Dendritic cell treated with granulocyte-macrophage colony-stimulating factor and Interleukin-4, amounts not matched to agents 40 ng/mL and 50 ng/mL, for 4 days (primary cell): Measurements from ENCODE around the gene RIC1.
A peak's percentile ranks its signal among the peaks of the same experiment; 100 is the strongest.
"Not testable (repeated sequence)": the region's sequence is repeated elsewhere in the genome, so short reads cannot be mapped to it uniquely, and the experiment has no call there.

ENCODE experiments used
- H3K27ac Mint-ChIP-seq: one replicate; pipeline ENCODE4 v1.8.0; 2022; ENCODE audit warnings: mild to moderate bottlenecking, mixed read lengths
- H3K27me3 Mint-ChIP-seq: one replicate; pipeline ENCODE4 v1.8.0; 2022; ENCODE audit warnings: mild to moderate bottlenecking, mixed read lengths
- H3K36me3 Mint-ChIP-seq: one replicate; pipeline ENCODE4 v1.8.0; 2022; ENCODE audit warnings: low read depth, mixed read lengths
- H3K4me1 Mint-ChIP-seq: one replicate; pipeline ENCODE4 v1.8.0; 2022; ENCODE audit warnings: low read depth, mixed read lengths
- H3K4me3 Mint-ChIP-seq: one replicate; pipeline ENCODE4 v1.8.0; 2022; ENCODE audit warnings: mild to moderate bottlenecking, moderate library complexity, mixed read lengths
- H3K9me3 Mint-ChIP-seq: one replicate; pipeline ENCODE4 v1.8.0; 2022; ENCODE audit warnings: mixed read lengths
- intact Hi-C: fragments of 100-400 bp; cut with micrococcal nuclease; formaldehyde crosslinking; loops from one replicate; pipeline ENCODE4 v1.15.0; 2022

Gene RIC1

GRCh38 chr9:5611321-5612184 is 17.4 kb upstream of the RIC1 start:
- peak overlapping the region; percentile 69 for H3K27ac Mint-ChIP-seq
- peaks cover 16% of the 10 kb centered on the region for H3K36me3 Mint-ChIP-seq
- intact Hi-C loops = no loop called here
- H3K9me3 Mint-ChIP-seq = no peaks in the 10 kb centered on the region
- H3K27me3 Mint-ChIP-seq = no peaks in the 10 kb centered on the region
- H3K4me3 Mint-ChIP-seq = no peak overlapping the region
- H3K4me1 Mint-ChIP-seq = peaks cover 30% of the 10 kb centered on the region

DNA sequence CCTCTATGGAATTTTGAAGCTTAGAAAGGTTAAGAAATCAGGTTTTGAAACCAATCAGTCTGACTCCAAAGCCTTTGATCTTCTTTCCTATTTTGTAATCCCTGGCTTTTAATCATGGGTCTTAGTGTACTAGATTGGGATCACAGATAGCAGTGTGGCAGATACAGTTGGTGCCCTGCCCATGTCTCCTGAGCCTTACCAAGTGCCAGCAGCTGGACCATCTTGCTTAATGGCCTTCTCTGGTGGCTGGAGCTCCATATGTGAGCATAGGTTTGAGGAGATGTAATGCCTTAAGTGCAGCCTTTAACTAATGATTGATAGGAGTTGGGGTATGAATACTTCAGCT is 16.7 kb upstream of the RIC1 start:
- H3K27me3 Mint-ChIP-seq = no peaks in the 10 kb centered on the region
- H3K36me3 Mint-ChIP-seq = peaks cover 13% of the 10 kb centered on the region
- intact Hi-C loops = no loop called here
- H3K27ac Mint-ChIP-seq = peak overlapping the region; percentile 69
- H3K9me3 Mint-ChIP-seq = no peaks in the 10 kb centered on the region
- no peak overlapping the region for H3K4me3 Mint-ChIP-seq
- peaks cover 32% of the 10 kb centered on the region for H3K4me1 Mint-ChIP-seq

DNA sequence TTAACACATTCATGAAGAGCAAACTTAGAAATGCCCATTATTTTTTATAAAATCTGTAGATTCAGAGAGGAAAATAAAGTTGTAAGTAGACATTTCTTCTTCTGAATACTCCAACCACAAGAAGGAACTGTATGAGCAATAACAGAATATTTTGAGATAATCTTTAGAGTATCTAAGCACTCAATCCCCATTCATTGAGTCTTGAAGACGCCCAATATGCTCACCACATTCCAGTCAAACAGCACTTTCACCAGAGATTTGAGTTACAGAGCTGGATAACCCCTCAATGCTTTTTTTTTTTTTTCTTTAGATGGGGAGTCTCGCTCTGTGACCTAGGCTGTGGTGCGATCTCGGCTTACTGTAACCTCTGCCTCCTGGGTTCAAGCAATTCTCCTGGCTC is 14.7 kb upstream of the RIC1 start:
- Mint-ChIP-seq H3K4me1 (peaks cover 37% of the 10 kb centered on the region), H3K9me3 (no peaks in the 10 kb centered on the region), H3K27me3 (no peaks in the 10 kb centered on the region), H3K4me3 (no peak overlapping the region), H3K27ac (no peak overlapping the region), H3K36me3 (peaks cover 13% of the 10 kb centered on the region)
- intact Hi-C loops = no loop called here

DNA sequence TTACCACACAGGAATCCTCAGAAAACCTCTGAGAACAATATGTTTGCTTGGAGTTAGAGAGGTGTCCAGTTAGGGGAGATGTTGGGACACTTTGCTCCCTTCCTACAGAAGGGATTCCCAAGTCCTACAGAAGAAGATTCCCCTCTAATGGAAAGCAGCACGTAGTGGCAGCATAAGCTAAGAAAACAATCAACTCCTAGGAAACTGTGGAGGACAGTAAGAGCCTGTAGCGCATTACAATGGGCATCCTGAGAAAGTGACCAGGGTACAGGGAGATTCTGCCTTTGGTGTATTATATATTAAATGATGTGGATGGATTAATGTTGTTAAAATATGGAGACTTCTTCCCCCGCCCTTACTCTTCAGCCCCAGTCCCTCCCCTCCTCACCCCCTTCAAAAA is 13.9 kb upstream of the RIC1 start:
- H3K27ac Mint-ChIP-seq = no peak overlapping the region
- peaks cover 15% of the 10 kb centered on the region for H3K36me3 Mint-ChIP-seq
- H3K4me1 Mint-ChIP-seq = peaks cover 37% of the 10 kb centered on the region
- H3K4me3 Mint-ChIP-seq = no peak overlapping the region
- no peaks in the 10 kb centered on the region for H3K9me3 Mint-ChIP-seq
- no peaks in the 10 kb centered on the region for H3K27me3 Mint-ChIP-seq
- intact Hi-C loops = no loop called here

GRCh38 chr9:5617749-5618148 is 11.2 kb upstream of the RIC1 start:
- Mint-ChIP-seq H3K27ac (peak overlapping the region; percentile 71), H3K4me1 (peaks cover 30% of the 10 kb centered on the region), H3K27me3 (no peaks in the 10 kb centered on the region), H3K4me3 (peak overlapping the region; percentile 17), H3K36me3 (peaks cover 27% of the 10 kb centered on the region), H3K9me3 (no peaks in the 10 kb centered on the region)
- intact Hi-C loops = no loop called here

DNA sequence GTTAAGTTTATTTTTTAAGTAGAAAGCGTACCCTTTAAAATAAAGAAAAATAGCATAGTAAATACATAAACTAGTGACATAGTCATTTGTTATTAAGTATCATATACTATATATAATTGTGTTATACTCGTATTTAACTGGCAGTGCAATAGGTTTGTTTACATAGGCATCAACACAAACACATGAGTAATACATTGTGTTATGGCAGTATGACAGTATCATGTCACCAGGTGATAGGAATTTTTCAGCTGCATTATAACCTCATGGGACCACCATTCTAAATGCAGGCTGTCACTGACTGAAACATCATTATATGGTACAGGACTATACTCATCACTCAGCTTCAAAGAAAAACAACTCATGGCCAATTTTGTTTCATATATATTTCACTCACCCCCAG is 8.4 kb upstream of the RIC1 start:
- intact Hi-C loops = no loop called here
- Mint-ChIP-seq H3K27me3 (no peaks in the 10 kb centered on the region), H3K27ac (no peak overlapping the region), H3K9me3 (no peaks in the 10 kb centered on the region), H3K4me1 (peaks cover 25% of the 10 kb centered on the region), H3K4me3 (no peak overlapping the region), H3K36me3 (peaks cover 27% of the 10 kb centered on the region)

DNA sequence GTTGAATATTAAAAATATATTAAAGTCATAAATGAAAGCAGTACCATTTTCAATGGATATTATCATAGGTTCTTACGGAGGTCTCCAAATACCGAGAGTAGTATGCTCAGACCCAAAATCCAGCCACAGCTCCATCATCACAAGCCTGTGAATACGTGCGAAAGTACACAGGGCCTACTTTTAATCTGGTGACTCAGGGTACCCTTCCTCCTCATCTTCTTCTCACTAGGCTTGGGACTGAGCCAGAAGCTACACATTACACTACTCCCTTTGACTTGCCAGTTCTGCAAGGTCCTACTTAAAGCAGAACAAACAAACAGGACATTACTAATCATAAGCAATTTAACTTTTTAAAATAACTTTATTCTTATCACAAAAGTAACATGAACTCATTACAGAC is 7.6 kb upstream of the RIC1 start:
- intact Hi-C loops = no loop called here
- Mint-ChIP-seq H3K27ac (no peak overlapping the region), H3K9me3 (no peaks in the 10 kb centered on the region), H3K27me3 (no peaks in the 10 kb centered on the region), H3K4me3 (no peak overlapping the region), H3K4me1 (peaks cover 30% of the 10 kb centered on the region), H3K36me3 (peaks cover 22% of the 10 kb centered on the region)

DNA sequence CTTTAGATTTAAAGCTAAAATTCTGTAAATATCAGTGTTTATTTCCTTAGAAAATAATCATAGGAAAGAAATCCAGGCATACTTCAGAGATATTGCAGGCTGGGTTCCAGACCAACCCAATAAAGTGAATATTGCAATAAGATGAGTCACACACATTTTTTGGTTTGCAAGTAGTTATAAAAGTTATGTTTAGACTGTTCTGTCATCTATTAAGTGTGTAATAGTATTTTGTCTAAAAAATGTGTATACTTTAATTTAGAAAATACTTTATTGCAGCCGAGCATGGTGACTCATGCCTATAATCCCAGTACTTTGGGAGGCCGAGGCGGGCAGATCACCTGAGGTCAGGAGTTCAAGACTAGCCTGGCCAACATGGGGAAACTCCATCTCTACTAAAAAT is 6.9 kb upstream of the RIC1 start:
- H3K36me3 Mint-ChIP-seq = peaks cover 21% of the 10 kb centered on the region
- no peaks in the 10 kb centered on the region for H3K27me3 Mint-ChIP-seq
- no peak overlapping the region for H3K4me3 Mint-ChIP-seq
- intact Hi-C loops = no loop called here
- no peaks in the 10 kb centered on the region for H3K9me3 Mint-ChIP-seq
- peaks cover 30% of the 10 kb centered on the region for H3K4me1 Mint-ChIP-seq
- no peak overlapping the region for H3K27ac Mint-ChIP-seq

- Mint-ChIP-seq H3K9me3 (no peaks in the 10 kb centered on the region), H3K36me3 (peaks cover 36% of the 10 kb centered on the region), H3K27me3 (no peaks in the 10 kb centered on the region), H3K4me1 (peaks cover 23% of the 10 kb centered on the region), H3K4me3 (no peak overlapping the region), H3K27ac (peak overlapping the region; percentile 94)
- intact Hi-C loops = no loop called here
These were observed 4.3 kb upstream of the RIC1 start for GRCh38 chr9:5624655-5625054.

- Mint-ChIP-seq H3K9me3 (no peaks in the 10 kb centered on the region), H3K36me3 (peaks cover 30% of the 10 kb centered on the region), H3K27ac (peak overlapping the region; percentile 94), H3K27me3 (no peaks in the 10 kb centered on the region), H3K4me3 (peak overlapping the region; percentile 90), H3K4me1 (peaks cover 27% of the 10 kb centered on the region)
- intact Hi-C loops = loop anchor here (1.0 kb wide), 1 partner anchor 177 kb away; the partner anchor contains the start of gene CD274
These were observed 1.9 kb upstream of the RIC1 start for GRCh38 chr9:5626727-5627634.

- intact Hi-C loops = loop anchor here (1.0 kb wide), 1 partner anchor 177 kb away; the partner anchor contains the start of gene CD274
- H3K27ac Mint-ChIP-seq = peak overlapping the region; percentile 94
- H3K4me1 Mint-ChIP-seq = peaks cover 34% of the 10 kb centered on the region
- not testable (repeated sequence) for H3K27me3 Mint-ChIP-seq, H3K9me3 Mint-ChIP-seq
- H3K4me3 Mint-ChIP-seq = peak overlapping the region; percentile 90
- H3K36me3 Mint-ChIP-seq = peaks cover 30% of the 10 kb centered on the region
These were observed 1.2 kb upstream of the RIC1 start for GRCh38 chr9:5627686-5628085.

- peak overlapping the region; percentile 90 for H3K4me3 Mint-ChIP-seq
- no peaks in the 10 kb centered on the region for H3K9me3 Mint-ChIP-seq
- peaks cover 30% of the 10 kb centered on the region for H3K36me3 Mint-ChIP-seq
- H3K27me3 Mint-ChIP-seq = no peaks in the 10 kb centered on the region
- intact Hi-C loops = no loop called here
- H3K4me1 Mint-ChIP-seq = peaks cover 38% of the 10 kb centered on the region
- peak overlapping the region; percentile 94 for H3K27ac Mint-ChIP-seq
These were observed 751 bp upstream of the RIC1 start for GRCh38 chr9:5628183-5628529.

GRCh38 chr9:5629312-5630080 is 589 bp downstream of the RIC1 start:
- Mint-ChIP-seq H3K4me1 (peaks cover 48% of the 10 kb centered on the region), H3K27ac (peak overlapping the region; percentile 94), H3K36me3 (peaks cover 29% of the 10 kb centered on the region), H3K4me3 (peak overlapping the region; percentile 95), H3K9me3 (peaks cover 7% of the 10 kb centered on the region), H3K27me3 (no peaks in the 10 kb centered on the region)
- intact Hi-C loops = no loop called here
